ENCODE measurements around the gene SLC4A1. TPM values are rescaled to one million over a fixed set of nuclear protein-coding genes. Genes with fewer than 3 reads are reported as not detected.

Gene SLC4A1
- polyA plus RNA-seq, 1 donor (not counting 4 experiments of a cell fraction or from before 2014, with no cell fraction given), result not detected

- H3K9me3 ChIP-seq (ENCODE audit: control insufficient read depth, low read depth, low read length), result no peaks in the 10 kb centered on the region
- no peak overlapping the region for H3K9ac ChIP-seq (ENCODE audit: control insufficient read depth, extremely low read depth, insufficient read depth, low read length)
- DNase-seq (ENCODE audit: low read depth, low spot score) (no peak), FAIRE-seq (no peak)
- no peak for TF ChIP-seq CTCF (optimal IDR thresholded peaks at IDR 0.05 in 1 of 3, IDR thresholded peaks at IDR 0.05 in 1 of 3, conservative IDR thresholded peaks at IDR 0.05 in 1 of 3; ENCODE audit: extremely low read depth in 1 of 3, insufficient read depth in 2 of 3, low read length in 3 of 3)
- no peak for TF ChIP-seq EZH2 (IDR thresholded peaks at IDR 0.05; ENCODE audit: low read length)
- no peaks in the 10 kb centered on the region for H3K79me2 ChIP-seq (ENCODE audit: control insufficient read depth, insufficient read depth, low read length)
- no peaks in the 10 kb centered on the region for H3K4me1 ChIP-seq (ENCODE audit: control insufficient read depth, extremely low read depth, insufficient read depth, low read length)
- H3K36me3 ChIP-seq (ENCODE audit: control insufficient read depth in 2 of 2, extremely low read depth in 1 of 2, insufficient read depth in 2 of 2, low read length in 2 of 2), result no peaks in the 10 kb centered on the region
- no peak overlapping the region for H3K4me3 ChIP-seq (ENCODE audit: control insufficient read depth in 2 of 3, extremely low read depth in 1 of 3, insufficient read depth in 2 of 3, low read depth in 1 of 3, low read length in 3 of 3)
- no peaks in the 10 kb centered on the region for H4K20me1 ChIP-seq (ENCODE audit: control insufficient read depth, extremely low read depth, insufficient read depth, low read length)
- H2AFZ ChIP-seq (ENCODE audit: control insufficient read depth, low read length), result no peak overlapping the region
- no peak overlapping the region for H3K27ac ChIP-seq (ENCODE audit: control insufficient read depth, insufficient read depth, low read length)
- no peaks in the 10 kb centered on the region for H3K9me1 ChIP-seq (ENCODE audit: control insufficient read depth, extremely low read depth, insufficient read depth, low read length)
- no peak overlapping the region for H3K4me2 ChIP-seq (ENCODE audit: control insufficient read depth, extremely low read depth, insufficient read depth, low read depth, low read length)
- dilution Hi-C loops (cut with MboI; ENCODE audit: extremely low pct_ligation_motif_present, low sequenced_read_pairs), result no loop called here
- peaks cover 20% of the 10 kb centered on the region for H3K27me3 ChIP-seq (ENCODE audit: control insufficient read depth, extremely low read depth, insufficient read depth, low read length)
These were observed 5.2 kb downstream of the SLC4A1 start for GRCh38 chr17:44262654-44263225.

GRCh38 chr17:44260296-44260695 lies 7.6 kb downstream of the SLC4A1 start:
- no peaks in the 10 kb centered on the region for H4K20me1 ChIP-seq (ENCODE audit: control insufficient read depth, extremely low read depth, insufficient read depth, low read length)
- H3K9ac ChIP-seq (ENCODE audit: control insufficient read depth, extremely low read depth, insufficient read depth, low read length), result no peak overlapping the region
- H3K4me2 ChIP-seq (ENCODE audit: control insufficient read depth, extremely low read depth, insufficient read depth, low read depth, low read length), result no peak overlapping the region
- FAIRE-seq, result no peak
- H3K9me1 ChIP-seq (ENCODE audit: control insufficient read depth, extremely low read depth, insufficient read depth, low read length), result no peaks in the 10 kb centered on the region
- TF ChIP-seq CTCF (optimal IDR thresholded peaks at IDR 0.05 in 1 of 3, IDR thresholded peaks at IDR 0.05 in 1 of 3, conservative IDR thresholded peaks at IDR 0.05 in 1 of 3; ENCODE audit: extremely low read depth in 1 of 3, insufficient read depth in 2 of 3, low read length in 3 of 3) (no peak), EZH2 (IDR thresholded peaks at IDR 0.05; ENCODE audit: low read length) (no peak)
- H3K27me3 ChIP-seq (ENCODE audit: control insufficient read depth, extremely low read depth, insufficient read depth, low read length), result peaks cover 20% of the 10 kb centered on the region
- no peaks in the 10 kb centered on the region for H3K9me3 ChIP-seq (ENCODE audit: control insufficient read depth, low read depth, low read length)
- no peak overlapping the region for H3K4me3 ChIP-seq (ENCODE audit: control insufficient read depth in 2 of 3, extremely low read depth in 1 of 3, insufficient read depth in 2 of 3, low read depth in 1 of 3, low read length in 3 of 3)
- H2AFZ ChIP-seq (ENCODE audit: control insufficient read depth, low read length), result no peak overlapping the region
- no peak overlapping the region for H3K27ac ChIP-seq (ENCODE audit: control insufficient read depth, insufficient read depth, low read length)
- no peaks in the 10 kb centered on the region for H3K36me3 ChIP-seq (ENCODE audit: control insufficient read depth in 2 of 2, extremely low read depth in 1 of 2, insufficient read depth in 2 of 2, low read length in 2 of 2)
- H3K79me2 ChIP-seq (ENCODE audit: control insufficient read depth, insufficient read depth, low read length), result no peaks in the 10 kb centered on the region
- dilution Hi-C loops (cut with MboI; ENCODE audit: extremely low pct_ligation_motif_present, low sequenced_read_pairs), result no loop called here
- no peaks in the 10 kb centered on the region for H3K4me1 ChIP-seq (ENCODE audit: control insufficient read depth, extremely low read depth, insufficient read depth, low read length)
- no peak for DNase-seq (ENCODE audit: low read depth, low spot score)

Data from keratinocyte (primary cell).